Activated T-cell treated with anti-CD3 and anti-CD28 coated beads, Interleukin-2, amount 50 U/mL, for 72 hours (primary cell): ENCODE results near the gene SSRP1. TPM values are rescaled to one million over a fixed set of nuclear protein-coding genes. Genes with fewer than 3 reads are reported as not detected.
"Not testable (repeated sequence)": the region's sequence is repeated elsewhere in the genome, so short reads cannot be mapped to it uniquely, and the experiment has no call there.

Experiments
- ATAC-seq, 2 donors: fragments of 150-1000 bp; cut with Tn5 transposase; replicated peaks in 1 of 2; 2 replicates each; pipeline ENCODE4 v1.10.0; 2021; ENCODE audit warnings: moderate library complexity in 2 of 2, mild to moderate bottlenecking in 1 of 2
- DNase-seq, 2 donors: peaks; one replicate each; pipeline ENCODE4 v3.0.0; 2021 to 2022; ENCODE audit warnings: mixed read lengths in 1 of 2
- H3K27ac Mint-ChIP-seq: one replicate; pipeline ENCODE4 v1.8.0; 2022; ENCODE audit warnings: mild to moderate bottlenecking, moderate library complexity, mixed read lengths
- H3K27me3 Mint-ChIP-seq: one replicate; pipeline ENCODE4 v1.8.0; 2022; ENCODE audit warnings: low read depth, mixed read lengths
- H3K36me3 Mint-ChIP-seq, 2 donors: one replicate each; pipeline ENCODE4 v1.8.0; 2022; ENCODE audit warnings: mixed read lengths in 2 of 2, mild to moderate bottlenecking in 1 of 2; ENCODE audit not compliant: insufficient read depth in 2 of 2
- H3K4me1 Mint-ChIP-seq: one replicate; pipeline ENCODE4 v1.8.0; 2022; ENCODE audit warnings: low read depth, mixed read lengths
- H3K4me3 Mint-ChIP-seq, 2 donors: one replicate each; pipeline ENCODE4 v1.8.0; 2022; ENCODE audit warnings: mild to moderate bottlenecking in 2 of 2, mixed read lengths in 2 of 2, moderate library complexity in 2 of 2
- H3K9me3 Mint-ChIP-seq, 2 donors: one replicate each; pipeline ENCODE4 v1.8.0; 2022; ENCODE audit warnings: mixed read lengths in 2 of 2
- total RNA-seq, 2 donors: library from RNA; stranded (reverse); gene quantifications; one replicate each; pipeline ENCODE4 v1.2.3, GENCODE V29; 2022

Gene SSRP1
- total RNA-seq, 2 donors from 2014 or later, result 213 to 254 TPM

GRCh38 chr11:57341250-57341808, 5.6 kb upstream of the SSRP1 start:
- Mint-ChIP-seq H3K36me3 (no peaks in the 10 kb centered on the region), H3K27me3 (peaks cover 6% of the 10 kb centered on the region), H3K4me1 (peaks cover 12% of the 10 kb centered on the region), H3K4me3 (no peak overlapping the region), H3K27ac (no peak overlapping the region), H3K9me3 (no peaks in the 10 kb centered on the region)
- no peak for DNase-seq
- ATAC-seq, result no peak

GRCh38 chr11:57340039-57340615, 4.4 kb upstream of the SSRP1 start:
- no peak for ATAC-seq
- H3K27me3 Mint-ChIP-seq, result peaks cover 6% of the 10 kb centered on the region
- H3K4me3 Mint-ChIP-seq, result no peak overlapping the region
- no peak for DNase-seq
- H3K4me1 Mint-ChIP-seq, result peaks cover 10% of the 10 kb centered on the region
- no peak overlapping the region for H3K27ac Mint-ChIP-seq
- no peaks in the 10 kb centered on the region for H3K36me3 Mint-ChIP-seq
- H3K9me3 Mint-ChIP-seq, result no peaks in the 10 kb centered on the region

- peaks cover 0 to 3% of the 10 kb centered on the region in 2 donors for H3K36me3 Mint-ChIP-seq
- DNase-seq (no peak), ATAC-seq (no peak)
- peaks cover 18% of the 10 kb centered on the region for H3K4me1 Mint-ChIP-seq
- no peaks in the 10 kb centered on the region for H3K9me3 Mint-ChIP-seq
- no peak overlapping the region for H3K4me3 Mint-ChIP-seq
- no peak overlapping the region for H3K27ac Mint-ChIP-seq
- H3K27me3 Mint-ChIP-seq, result peaks cover 6% of the 10 kb centered on the region
These were observed 3.6 kb upstream of the SSRP1 start for GRCh38 chr11:57339328-57339727.

- H3K4me3 Mint-ChIP-seq, result no peak within 1 kb of the TSS
- peaks cover 4 to 9% of the 10 kb centered on the region in 2 donors for H3K36me3 Mint-ChIP-seq
- no peak within 1 kb of the TSS for H3K27ac Mint-ChIP-seq
- no peak for DNase-seq
- peaks cover 30% of the 10 kb centered on the region for H3K4me1 Mint-ChIP-seq
- H3K27me3 Mint-ChIP-seq, result peaks cover 6% of the 10 kb centered on the region
- no peak for ATAC-seq
- no peaks in the 10 kb centered on the region for H3K9me3 Mint-ChIP-seq
These were observed 2.5 kb upstream of the SSRP1 start, which contains the start of gene P2RX3 for GRCh38 chr11:57338142-57338541. Gene P2RX3 (plus strand): TSS chr11:57338352. CDS start chr11:57338551, 199 bp downstream.

- not testable (repeated sequence) for H3K27me3 Mint-ChIP-seq, H3K9me3 Mint-ChIP-seq, DNase-seq, ATAC-seq, H3K27ac Mint-ChIP-seq
- Mint-ChIP-seq H3K4me3 (peak overlapping the region; percentile 93 to 98), H3K36me3 (peaks cover 10 to 15% of the 10 kb centered on the region in 2 donors), H3K4me1 (peaks cover 40% of the 10 kb centered on the region)
These were observed 1.2 kb upstream of the SSRP1 start for GRCh38 chr11:57336856-57337255.

GRCh38 chr11:57336111-57336666, 497 bp upstream of the SSRP1 start:
- DNase-seq, result peak in 1 of 2 donors; percentile 24

GRCh38 chr11:57335023-57335342, 709 bp downstream of the SSRP1 start:
- peaks cover 59% of the 10 kb centered on the region for H3K4me1 Mint-ChIP-seq
- H3K36me3 Mint-ChIP-seq, result peaks cover 15 to 31% of the 10 kb centered on the region in 2 donors
- no peaks in the 10 kb centered on the region for H3K9me3 Mint-ChIP-seq

More at GRCh38 chr11:57336111-57336666, 497 bp upstream of the SSRP1 start:
- peaks cover 12 to 19% of the 10 kb centered on the region in 2 donors for H3K36me3 Mint-ChIP-seq
- peak overlapping the region; percentile 99 for H3K27ac Mint-ChIP-seq
- H3K4me3 Mint-ChIP-seq, result peak overlapping the region; percentile 93 to 98
- H3K4me1 Mint-ChIP-seq, result peaks cover 47% of the 10 kb centered on the region
- no peaks in the 10 kb centered on the region for H3K9me3 Mint-ChIP-seq
- peaks cover 6% of the 10 kb centered on the region for H3K27me3 Mint-ChIP-seq
- ATAC-seq, result peak; percentile 13

GRCh38 chr11:57332694-57333440, 2.8 kb downstream of the SSRP1 start:
- H3K27ac Mint-ChIP-seq, result no peak overlapping the region
- no peaks in the 10 kb centered on the region for H3K27me3 Mint-ChIP-seq
- H3K4me1 Mint-ChIP-seq, result peaks cover 67% of the 10 kb centered on the region
- DNase-seq (no peak), ATAC-seq (no peak)
- H3K36me3 Mint-ChIP-seq, result peaks cover 23 to 43% of the 10 kb centered on the region in 2 donors
- no peak overlapping the region for H3K4me3 Mint-ChIP-seq
- H3K9me3 Mint-ChIP-seq, result no peaks in the 10 kb centered on the region

More at GRCh38 chr11:57335023-57335342, 709 bp downstream of the SSRP1 start:
- peak overlapping the region; percentile 93 to 98 for H3K4me3 Mint-ChIP-seq
- peak overlapping the region; percentile 38 for H3K27ac Mint-ChIP-seq
- no peaks in the 10 kb centered on the region for H3K27me3 Mint-ChIP-seq
- ATAC-seq (no peak), DNase-seq (no peak)

GRCh38 chr11:57331720-57332119, 4.0 kb downstream of the SSRP1 start:
- no peak overlapping the region for H3K27ac Mint-ChIP-seq
- no peaks in the 10 kb centered on the region for H3K27me3 Mint-ChIP-seq
- peaks cover 69% of the 10 kb centered on the region for H3K4me1 Mint-ChIP-seq
- peaks cover 29 to 54% of the 10 kb centered on the region in 2 donors for H3K36me3 Mint-ChIP-seq
- ATAC-seq (no peak), DNase-seq (no peak)
- no peaks in the 10 kb centered on the region for H3K9me3 Mint-ChIP-seq
- no peak overlapping the region for H3K4me3 Mint-ChIP-seq

- Mint-ChIP-seq H3K9me3 (no peaks in the 10 kb centered on the region), H3K27me3 (no peaks in the 10 kb centered on the region), H3K4me1 (peaks cover 75% of the 10 kb centered on the region), H3K36me3 (peaks cover 31 to 63% of the 10 kb centered on the region in 2 donors), H3K27ac (peak overlapping the region; percentile 80), H3K4me3 (peak overlapping the region; percentile 37 to 40)
- ATAC-seq, result peak; percentile 55 to 64
- peak; percentile 43 to 49 for DNase-seq
These were observed 5.7 kb downstream of the SSRP1 start for GRCh38 chr11:57330029-57330428.

GRCh38 chr11:57327721-57328120, 8.0 kb downstream of the SSRP1 start:
- Mint-ChIP-seq H3K27ac (no peak overlapping the region), H3K27me3 (no peaks in the 10 kb centered on the region), H3K9me3 (no peaks in the 10 kb centered on the region), H3K36me3 (peaks cover 25 to 54% of the 10 kb centered on the region in 2 donors), H3K4me1 (peaks cover 61% of the 10 kb centered on the region), H3K4me3 (no peak overlapping the region)
- DNase-seq (no peak), ATAC-seq (no peak)

GRCh38 chr11:57325735-57326048, 10.0 kb downstream of the SSRP1 start:
- Mint-ChIP-seq H3K36me3 (peaks cover 18 to 39% of the 10 kb centered on the region in 2 donors), H3K9me3 (no peaks in the 10 kb centered on the region), H3K4me1 (peaks cover 55% of the 10 kb centered on the region), H3K27ac (peak overlapping the region; percentile 96), H3K4me3 (peak overlapping the region; percentile 86 to 94), H3K27me3 (no peaks in the 10 kb centered on the region)
- no peak for ATAC-seq
- no peak for DNase-seq
